Upper lobe of left lung (tissue), 4 donors: Measurements from ENCODE around the gene OTOG.

Experiments used
- CTCF ChIP-seq, 6 experiments: fragments of 450-650 bp in 4 of 6; fragments of 200-600 bp in 2 of 6; sonication (generic) in 2 of 6; IDR thresholded peaks; one replicate each; pipeline ENCODE4 v1.5.1; 2016 to 2019; ENCODE audit warnings: antibody characterized with exemption in 6 of 6
- POLR2A ChIP-seq, 4 donors: fragments of 450-650 bp; IDR thresholded peaks; one replicate each; pipeline ENCODE4 v1.5.1; 2016 to 2017; ENCODE audit warnings: antibody characterized with exemption in 4 of 4, mild to moderate bottlenecking in 2 of 4
- POLR2AphosphoS5 ChIP-seq, 2 donors: sonication (generic); formaldehyde crosslinking; IDR thresholded peaks; one replicate each; pipeline ENCODE4 v1.5.1; 2017; ENCODE audit warnings: antibody characterized with exemption in 2 of 2

- TF ChIP-seq CTCF (IDR thresholded peaks at IDR 0.05) (no peak), POLR2A (IDR thresholded peaks at IDR 0.05) (no peak), POLR2AphosphoS5 (IDR thresholded peaks at IDR 0.05) (no peak)
Observed at GRCh38 chr11:17684550-17684949, 137.5 kb downstream of the OTOG start.
